ENCODE measurements around the gene GPR176. TPM values are rescaled to one million over a fixed set of nuclear protein-coding genes. Genes with fewer than 3 reads are reported as not detected.

GPR176 gene
- total and polyA plus RNA-seq, 8 donors = 0.16 to 6.8 (median 0.81) TPM

- TF ChIP-seq, protein P1, sequence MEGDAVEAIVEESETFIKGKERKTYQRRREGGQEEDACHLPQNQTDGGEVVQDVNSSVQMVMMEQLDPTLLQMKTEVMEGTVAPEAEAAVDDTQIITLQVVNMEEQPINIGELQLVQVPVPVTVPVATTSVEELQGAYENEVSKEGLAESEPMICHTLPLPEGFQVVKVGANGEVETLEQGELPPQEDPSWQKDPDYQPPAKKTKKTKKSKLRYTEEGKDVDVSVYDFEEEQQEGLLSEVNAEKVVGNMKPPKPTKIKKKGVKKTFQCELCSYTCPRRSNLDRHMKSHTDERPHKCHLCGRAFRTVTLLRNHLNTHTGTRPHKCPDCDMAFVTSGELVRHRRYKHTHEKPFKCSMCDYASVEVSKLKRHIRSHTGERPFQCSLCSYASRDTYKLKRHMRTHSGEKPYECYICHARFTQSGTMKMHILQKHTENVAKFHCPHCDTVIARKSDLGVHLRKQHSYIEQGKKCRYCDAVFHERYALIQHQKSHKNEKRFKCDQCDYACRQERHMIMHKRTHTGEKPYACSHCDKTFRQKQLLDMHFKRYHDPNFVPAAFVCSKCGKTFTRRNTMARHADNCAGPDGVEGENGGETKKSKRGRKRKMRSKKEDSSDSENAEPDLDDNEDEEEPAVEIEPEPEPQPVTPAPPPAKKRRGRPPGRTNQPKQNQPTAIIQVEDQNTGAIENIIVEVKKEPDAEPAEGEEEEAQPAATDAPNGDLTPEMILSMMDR (IDR thresholded peaks at IDR 0.05) = no peak
- Histone ChIP-seq H3K4me3 (no peak overlapping the region), H3K27ac (no peak overlapping the region), H3K36me3 (peaks cover 0 to 27% (median 0%) of the 10 kb centered on the region in 3 donors), H3K27me3 (no peaks in the 10 kb centered on the region), H3K4me1 (no peaks in the 10 kb centered on the region), H3K9me3 (no peaks in the 10 kb centered on the region)
- WGBS, 2 donors = 84 to 89% methylated on average over 2 of the region's 2 CpGs
- intact Hi-C loops (cut with DNase I) = no loop called here
- FAIRE-seq = no peak
- DNase-seq = no peak
- ATAC-seq = no peak
These were observed 43.7 kb upstream of the GPR176 start for GRCh38 chr15:39963786-39964185.

- no peak overlapping the region for H3K27ac ChIP-seq
- no peaks in the 10 kb centered on the region for H3K9me3 ChIP-seq
- intact Hi-C loops (cut with DNase I) = no loop called here
- TF ChIP-seq, protein P1 (IDR thresholded peaks at IDR 0.05) = no peak
- no peak for DNase-seq
- no peak overlapping the region for H3K4me3 ChIP-seq
- H3K36me3 ChIP-seq = peaks cover 3 to 40% (median 7%) of the 10 kb centered on the region in 3 donors
- no peak for FAIRE-seq
- WGBS, 2 donors = 87 to 94% methylated on average over 1 of the region's 1 CpG
- H3K4me1 ChIP-seq = no peaks in the 10 kb centered on the region
- no peak for ATAC-seq
- H3K27me3 ChIP-seq = no peaks in the 10 kb centered on the region
These were observed 41.0 kb upstream of the GPR176 start for GRCh38 chr15:39961051-39961450.

GRCh38 chr15:39960411-39960810 is 40.3 kb upstream of the GPR176 start:
- ATAC-seq = peak in 2 of 4 donors; percentile 54 to 56
- Histone ChIP-seq H3K27ac (no peak overlapping the region), H3K9me3 (no peaks in the 10 kb centered on the region), H3K4me3 (no peak overlapping the region), H3K27me3 (no peaks in the 10 kb centered on the region), H3K4me1 (no peaks in the 10 kb centered on the region), H3K36me3 (peaks cover 3 to 46% (median 7%) of the 10 kb centered on the region in 3 donors)
- TF ChIP-seq, protein P1 (IDR thresholded peaks at IDR 0.05) = no peak
- FAIRE-seq = no peak
- 88 to 92% methylated on average over 3 of the region's 3 CpGs for WGBS, 2 donors
- intact Hi-C loops (cut with DNase I) = no loop called here
- no peak for DNase-seq

- no peaks in the 10 kb centered on the region for H3K27me3 ChIP-seq
- H3K27ac ChIP-seq = no peak overlapping the region
- no peaks in the 10 kb centered on the region for H3K4me1 ChIP-seq
- intact Hi-C loops (cut with DNase I) = no loop called here
- peaks cover 3 to 52% (median 7%) of the 10 kb centered on the region in 3 donors for H3K36me3 ChIP-seq
- WGBS, 2 donors = 91 to 94% methylated on average over 1 of the region's 1 CpG
- DNase-seq (no peak), ATAC-seq (no peak), FAIRE-seq (no peak)
- H3K9me3 ChIP-seq = no peaks in the 10 kb centered on the region
- TF ChIP-seq, protein P1 (IDR thresholded peaks at IDR 0.05) = no peak
- H3K4me3 ChIP-seq = no peak overlapping the region
These were observed 39.3 kb upstream of the GPR176 start for GRCh38 chr15:39959411-39959810.

DNA sequence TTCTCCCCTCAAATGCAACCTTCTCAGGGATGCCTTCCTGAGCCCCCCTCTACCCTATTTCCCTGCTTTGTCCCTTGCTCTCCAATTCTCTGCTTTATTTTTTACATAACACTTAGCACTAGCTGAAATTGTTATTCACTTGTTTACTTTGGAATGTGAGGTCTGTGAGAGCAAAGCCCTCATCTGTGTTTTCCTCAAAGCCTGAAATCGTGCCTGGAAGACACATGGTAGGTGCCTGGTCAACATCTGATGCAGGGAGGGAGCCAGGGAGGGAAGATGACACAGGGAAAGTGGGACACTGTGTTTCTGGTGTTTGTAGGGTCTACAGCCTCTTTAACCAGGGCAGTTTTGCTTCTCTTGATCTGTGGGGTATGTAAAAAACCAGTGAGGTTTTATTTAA is 37.4 kb upstream of the GPR176 start:
- no peak overlapping the region for H3K27ac ChIP-seq
- ATAC-seq = no peak
- peaks cover 3 to 44% (median 7%) of the 10 kb centered on the region in 3 donors for H3K36me3 ChIP-seq

More for the DNA sequence above, 37.4 kb upstream of the GPR176 start:
- TF ChIP-seq, protein P1 (IDR thresholded peaks at IDR 0.05) = no peak
- no peaks in the 10 kb centered on the region for H3K4me1 ChIP-seq
- no peaks in the 10 kb centered on the region for H3K27me3 ChIP-seq
- intact Hi-C loops (cut with DNase I) = no loop called here
- DNase-seq (no peak), FAIRE-seq (no peak)
- WGBS, 2 donors = 59 to 71% methylated on average over 1 of the region's 1 CpG
- no peak overlapping the region for H3K4me3 ChIP-seq
- H3K9me3 ChIP-seq = no peaks in the 10 kb centered on the region
